Activated CD4-positive, alpha-beta memory T cell treated with anti-CD3 and anti-CD28 coated beads for 36 hours (primary cell): Measurements from ENCODE around the gene CLSTN2. TPM values are rescaled to one million over a fixed set of nuclear protein-coding genes. Genes with fewer than 3 reads are reported as not detected.

Experiments used
- CTCF ChIA-PET: fragments of 350-600 bp; sonication (Branson Sonifier 250); formaldehyde crosslinking; loops from one replicate; lab custom pipeline; 2021; ENCODE audit warnings: antibody characterized with exemption, inconsistent platforms; lab: Charles Lee
- POLR2A ChIA-PET: fragments of 350-600 bp; sonication (Branson Sonifier 250); formaldehyde crosslinking; loops from one replicate; lab custom pipeline; 2021; ENCODE audit warnings: antibody characterized with exemption; lab: Charles Lee
- DNase-seq: peaks from one replicate; pipeline ENCODE4 v3.0.0-alpha.2; 2020
- H3K27ac Mint-ChIP-seq: one replicate; pipeline ENCODE4 v1.8.0; 2021; ENCODE audit warnings: mixed read lengths
- H3K27me3 Mint-ChIP-seq: one replicate; pipeline ENCODE4 v1.8.0; 2021; ENCODE audit warnings: mixed read lengths
- H3K36me3 Mint-ChIP-seq: one replicate; pipeline ENCODE4 v1.8.0; 2021; ENCODE audit warnings: mixed read lengths
- H3K4me1 Mint-ChIP-seq: one replicate; pipeline ENCODE4 v1.8.0; 2021; ENCODE audit warnings: low read depth, mixed read lengths
- H3K4me3 Mint-ChIP-seq: one replicate; pipeline ENCODE4 v1.8.0; 2021; ENCODE audit warnings: mild to moderate bottlenecking, mixed read lengths
- H3K9me3 Mint-ChIP-seq: one replicate; pipeline ENCODE4 v1.8.0; 2021; ENCODE audit warnings: mixed read lengths
- intact Hi-C: fragments of 100-400 bp; cut with micrococcal nuclease; formaldehyde crosslinking; loops from one replicate; pipeline ENCODE4 v1.15.1; 2023
- total RNA-seq, 2 experiments: library from RNA; stranded (reverse); gene quantifications; one replicate each; pipeline ENCODE4 v1.2.3, GENCODE V29; 2021

CLSTN2 gene
- total RNA-seq, 2 experiments from 2014 or later, result not detected

DNA sequence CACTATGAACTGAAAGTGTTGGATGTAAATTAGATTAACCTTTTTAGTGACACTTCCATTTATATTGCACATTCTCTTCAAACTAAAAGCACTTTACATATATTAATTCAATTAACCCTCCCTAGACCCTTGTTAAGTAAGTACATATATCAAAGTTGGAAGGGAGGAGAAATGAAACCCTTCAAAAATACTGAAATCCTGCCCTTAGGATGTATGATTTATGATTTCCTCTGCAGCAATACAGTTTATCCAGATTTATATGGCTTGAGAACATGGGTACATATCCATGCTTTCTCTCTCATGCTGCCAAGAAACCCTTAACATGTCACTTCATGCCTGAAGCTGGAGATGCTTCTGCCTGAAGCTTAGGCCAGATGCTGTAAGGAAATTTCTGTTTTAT lies 11.0 kb downstream of the CLSTN2 start:
- POLR2A ChIA-PET, result no interaction called here
- H3K4me3 Mint-ChIP-seq, result no peak overlapping the region
- CTCF ChIA-PET, result no interaction called here
- H3K4me1 Mint-ChIP-seq, result no peaks in the 10 kb centered on the region
- no peaks in the 10 kb centered on the region for H3K9me3 Mint-ChIP-seq
- intact Hi-C loops, result no loop called here
- H3K36me3 Mint-ChIP-seq, result no peaks in the 10 kb centered on the region
- no peak overlapping the region for H3K27ac Mint-ChIP-seq
- no peaks in the 10 kb centered on the region for H3K27me3 Mint-ChIP-seq
- DNase-seq, result no peak

DNA sequence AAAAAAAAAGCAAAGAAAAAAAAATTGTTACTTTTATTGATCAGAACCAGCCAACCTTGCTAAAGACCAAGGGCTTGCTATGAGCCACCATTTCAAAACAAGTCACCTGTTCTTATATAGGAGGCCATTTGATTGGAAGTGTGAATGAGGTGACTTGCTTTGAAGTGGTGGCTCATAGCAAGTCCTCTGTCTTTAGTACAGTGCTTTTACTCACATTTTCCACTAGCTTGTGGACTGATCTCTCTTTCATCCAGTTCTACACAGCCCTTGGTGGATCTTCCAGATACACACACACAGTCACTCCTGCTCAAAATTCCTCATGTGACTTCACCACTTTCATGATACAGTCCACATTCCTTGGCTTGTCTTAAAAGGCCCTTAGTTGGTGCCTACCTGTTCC lies 13.5 kb downstream of the CLSTN2 start:
- H3K4me3 Mint-ChIP-seq, result no peak overlapping the region
- no peaks in the 10 kb centered on the region for H3K36me3 Mint-ChIP-seq
- no peaks in the 10 kb centered on the region for H3K4me1 Mint-ChIP-seq
- ChIA-PET CTCF (no interaction called here), POLR2A (no interaction called here)
- DNase-seq, result no peak
- intact Hi-C loops, result no loop called here
- H3K27ac Mint-ChIP-seq, result no peak overlapping the region
- H3K9me3 Mint-ChIP-seq, result no peaks in the 10 kb centered on the region
- H3K27me3 Mint-ChIP-seq, result no peaks in the 10 kb centered on the region

DNA sequence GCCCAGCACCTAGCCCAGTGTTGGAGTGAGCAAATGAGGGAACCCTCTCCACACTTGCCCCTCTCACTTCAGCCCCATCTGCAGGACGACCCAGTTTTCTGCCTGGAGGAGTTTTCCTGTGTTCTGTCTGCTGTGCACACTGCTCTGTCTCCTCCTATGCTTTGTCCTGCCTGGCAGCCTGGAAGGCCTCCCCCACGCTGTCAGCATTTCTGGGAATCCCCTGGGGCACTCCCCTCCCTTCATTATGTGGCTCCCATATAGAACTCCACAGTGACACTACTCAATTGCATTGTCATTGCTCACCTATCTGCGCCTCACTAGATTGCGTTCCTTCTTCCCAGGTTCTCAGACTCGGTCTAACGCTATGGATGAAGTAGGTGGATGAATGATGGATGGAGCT lies 13.9 kb downstream of the CLSTN2 start:
- H3K4me3 Mint-ChIP-seq, result no peak overlapping the region
- H3K27me3 Mint-ChIP-seq, result no peaks in the 10 kb centered on the region
- H3K36me3 Mint-ChIP-seq, result no peaks in the 10 kb centered on the region
- CTCF ChIA-PET, result no interaction called here
- DNase-seq, result no peak
- no peaks in the 10 kb centered on the region for H3K9me3 Mint-ChIP-seq
- intact Hi-C loops, result no loop called here
- no peak overlapping the region for H3K27ac Mint-ChIP-seq
- H3K4me1 Mint-ChIP-seq, result no peaks in the 10 kb centered on the region
- POLR2A ChIA-PET, result no interaction called here

DNA sequence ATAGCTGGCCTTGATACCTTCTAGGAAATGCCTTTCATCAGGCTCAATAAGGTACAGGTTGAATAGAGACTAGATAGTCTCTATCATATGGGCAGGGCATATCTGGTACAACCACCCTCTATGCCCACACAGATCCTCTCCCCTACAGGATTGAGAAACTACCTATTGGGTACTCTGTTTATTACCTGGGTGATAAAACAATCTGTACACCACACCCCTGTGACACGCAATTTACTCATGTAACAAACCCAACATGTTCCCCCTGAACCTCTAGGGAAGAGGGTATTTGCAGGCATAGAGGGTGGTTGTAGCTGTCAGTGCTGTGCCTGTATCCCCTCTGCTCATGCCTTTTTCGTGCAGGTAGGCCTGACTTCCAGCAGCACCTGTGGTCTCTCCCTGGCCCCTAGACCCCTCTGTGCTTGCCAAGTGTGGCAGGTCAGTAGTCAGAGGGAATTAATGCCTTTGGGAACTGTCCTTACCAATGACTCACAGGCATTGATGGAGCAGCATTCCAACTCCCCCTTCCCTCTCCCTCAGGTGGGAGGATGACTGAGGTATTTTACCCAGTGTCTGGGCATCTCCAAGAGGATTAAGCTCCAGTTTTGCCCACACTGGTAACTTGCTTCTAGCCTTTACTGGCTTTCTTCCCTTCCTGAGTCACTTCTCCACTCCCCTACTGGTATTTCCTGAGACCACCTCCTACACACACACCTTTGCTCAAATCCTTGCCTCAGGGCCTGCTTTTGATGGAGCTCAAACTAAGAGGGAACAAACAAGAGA lies 18.3 kb downstream of the CLSTN2 start:
- intact Hi-C loops, result no loop called here
- H3K27ac Mint-ChIP-seq, result no peak overlapping the region

DNA sequence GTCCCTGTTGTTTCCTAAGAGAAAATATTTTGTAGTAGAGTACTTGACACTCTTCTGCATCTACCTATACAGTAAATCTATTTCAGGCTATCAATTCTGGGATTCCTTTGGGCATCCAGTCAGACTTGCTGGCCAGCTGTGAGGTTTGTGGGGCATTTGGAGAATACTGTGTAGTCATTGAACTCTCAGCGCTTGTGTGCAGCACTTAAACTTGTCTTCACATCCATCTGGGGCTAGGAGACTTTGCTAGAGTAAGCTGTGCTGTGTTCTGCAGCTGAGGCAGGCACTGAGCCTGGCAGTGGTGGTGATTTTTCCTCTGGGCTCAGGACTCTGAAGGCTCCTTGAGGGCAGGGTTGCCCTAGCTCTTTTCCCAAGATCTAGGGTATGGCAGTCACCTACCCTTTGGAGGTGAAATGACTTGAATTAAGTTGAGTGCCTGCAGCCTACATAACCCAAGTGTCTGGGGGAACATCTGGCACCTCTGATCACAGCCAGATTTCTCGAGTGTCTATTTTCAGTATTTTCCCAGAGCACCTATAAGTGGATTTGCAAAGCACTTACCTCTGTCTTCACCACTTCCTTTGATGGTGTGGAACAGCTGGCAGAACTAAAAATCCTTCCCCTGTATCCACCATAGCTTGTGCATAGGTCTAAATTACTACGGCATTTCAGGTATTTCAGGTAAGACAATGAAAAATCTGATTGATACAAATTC lies 19.3 kb downstream of the CLSTN2 start:
- H3K27me3 Mint-ChIP-seq, result no peaks in the 10 kb centered on the region
- DNase-seq, result no peak
- intact Hi-C loops, result no loop called here
- CTCF ChIA-PET, result no interaction called here
- POLR2A ChIA-PET, result no interaction called here
- H3K4me1 Mint-ChIP-seq, result no peaks in the 10 kb centered on the region
- H3K36me3 Mint-ChIP-seq, result no peaks in the 10 kb centered on the region
- no peaks in the 10 kb centered on the region for H3K9me3 Mint-ChIP-seq
- H3K4me3 Mint-ChIP-seq, result no peak overlapping the region
- H3K27ac Mint-ChIP-seq, result no peak overlapping the region

More for the DNA sequence above, 18.3 kb downstream of the CLSTN2 start:
- H3K27me3 Mint-ChIP-seq, result no peaks in the 10 kb centered on the region
- POLR2A ChIA-PET, result no interaction called here
- H3K9me3 Mint-ChIP-seq, result no peaks in the 10 kb centered on the region
- CTCF ChIA-PET, result no interaction called here
- H3K4me1 Mint-ChIP-seq, result no peaks in the 10 kb centered on the region
- DNase-seq, result no peak
- H3K4me3 Mint-ChIP-seq, result no peak overlapping the region
- H3K36me3 Mint-ChIP-seq, result no peaks in the 10 kb centered on the region

DNA sequence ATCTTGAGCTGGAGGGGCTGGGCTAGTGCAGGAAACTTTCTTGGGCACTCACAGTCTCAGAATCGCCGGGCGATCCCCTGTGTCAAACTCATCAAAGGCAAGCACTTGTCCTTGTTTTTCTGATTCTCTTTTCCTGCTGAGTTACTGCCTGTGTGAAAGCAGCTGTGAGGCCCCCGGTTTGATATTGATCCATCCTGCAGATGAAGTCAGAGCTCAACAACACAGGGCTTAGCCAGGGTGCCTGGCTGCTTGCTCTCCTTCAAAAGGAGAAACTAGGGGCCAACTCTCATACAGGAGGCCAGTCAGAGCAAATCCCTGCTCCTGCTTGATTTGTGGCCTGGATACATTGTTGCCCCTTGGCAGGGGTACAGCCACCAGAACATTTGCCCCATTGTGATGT lies 22.9 kb downstream of the CLSTN2 start:
- no peak for DNase-seq
- Mint-ChIP-seq H3K4me3 (no peak overlapping the region), H3K36me3 (no peaks in the 10 kb centered on the region), H3K27ac (no peak overlapping the region), H3K4me1 (no peaks in the 10 kb centered on the region), H3K9me3 (no peaks in the 10 kb centered on the region), H3K27me3 (peaks cover 2% of the 10 kb centered on the region)
- POLR2A ChIA-PET, result no interaction called here
- intact Hi-C loops, result no loop called here
- CTCF ChIA-PET, result no interaction called here

DNA sequence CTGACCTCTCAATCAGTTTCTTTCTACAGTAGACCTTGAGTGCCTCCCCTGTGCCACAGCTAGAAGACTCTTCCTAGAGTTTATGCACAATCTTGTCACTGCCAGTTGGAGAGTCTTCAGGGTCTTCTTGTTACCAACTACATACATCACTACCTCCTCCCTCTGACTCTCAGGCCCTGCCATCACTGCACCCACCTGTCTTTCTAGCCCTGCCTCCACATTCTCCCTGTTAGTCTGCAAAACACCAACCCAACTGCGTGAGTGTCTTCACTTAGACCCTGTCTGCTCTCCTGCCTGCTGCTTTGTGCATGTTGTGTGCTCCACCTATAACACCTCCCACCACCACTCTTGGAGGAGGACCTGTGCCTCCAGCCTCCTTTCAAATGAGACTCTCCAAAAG lies 34.4 kb downstream of the CLSTN2 start:
- no peaks in the 10 kb centered on the region for H3K4me1 Mint-ChIP-seq
- no peaks in the 10 kb centered on the region for H3K36me3 Mint-ChIP-seq
- ChIA-PET CTCF (no interaction called here), POLR2A (no interaction called here)
- intact Hi-C loops, result no loop called here
- peaks cover 1% of the 10 kb centered on the region for H3K27me3 Mint-ChIP-seq
- no peak overlapping the region for H3K27ac Mint-ChIP-seq
- no peak for DNase-seq
- H3K4me3 Mint-ChIP-seq, result no peak overlapping the region
- H3K9me3 Mint-ChIP-seq, result no peaks in the 10 kb centered on the region

DNA sequence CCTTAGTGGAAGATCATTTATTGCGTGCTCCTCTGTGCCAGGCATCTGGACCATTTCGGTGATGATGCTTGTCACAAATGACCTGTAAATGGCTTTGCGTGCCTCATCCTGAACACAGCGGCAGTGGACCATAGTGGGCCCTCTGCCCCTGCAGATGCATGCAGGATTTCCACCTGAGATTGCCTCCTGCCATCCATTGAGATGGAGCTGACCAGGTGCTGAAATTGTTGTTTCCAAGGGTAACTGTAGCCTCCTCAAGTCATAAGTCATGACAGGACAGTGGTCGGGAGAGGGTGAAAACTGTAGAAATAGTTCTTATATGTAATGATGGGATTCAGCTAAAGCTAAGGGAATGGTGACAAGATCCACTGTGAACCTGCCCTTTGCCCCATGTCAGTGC lies 35.5 kb downstream of the CLSTN2 start:
- H3K27me3 Mint-ChIP-seq, result no peaks in the 10 kb centered on the region
- H3K4me1 Mint-ChIP-seq, result no peaks in the 10 kb centered on the region
- H3K9me3 Mint-ChIP-seq, result no peaks in the 10 kb centered on the region
- ChIA-PET CTCF (no interaction called here), POLR2A (no interaction called here)
- intact Hi-C loops, result no loop called here
- no peak overlapping the region for H3K4me3 Mint-ChIP-seq
- H3K27ac Mint-ChIP-seq, result no peak overlapping the region
- no peaks in the 10 kb centered on the region for H3K36me3 Mint-ChIP-seq
- no peak for DNase-seq

DNA sequence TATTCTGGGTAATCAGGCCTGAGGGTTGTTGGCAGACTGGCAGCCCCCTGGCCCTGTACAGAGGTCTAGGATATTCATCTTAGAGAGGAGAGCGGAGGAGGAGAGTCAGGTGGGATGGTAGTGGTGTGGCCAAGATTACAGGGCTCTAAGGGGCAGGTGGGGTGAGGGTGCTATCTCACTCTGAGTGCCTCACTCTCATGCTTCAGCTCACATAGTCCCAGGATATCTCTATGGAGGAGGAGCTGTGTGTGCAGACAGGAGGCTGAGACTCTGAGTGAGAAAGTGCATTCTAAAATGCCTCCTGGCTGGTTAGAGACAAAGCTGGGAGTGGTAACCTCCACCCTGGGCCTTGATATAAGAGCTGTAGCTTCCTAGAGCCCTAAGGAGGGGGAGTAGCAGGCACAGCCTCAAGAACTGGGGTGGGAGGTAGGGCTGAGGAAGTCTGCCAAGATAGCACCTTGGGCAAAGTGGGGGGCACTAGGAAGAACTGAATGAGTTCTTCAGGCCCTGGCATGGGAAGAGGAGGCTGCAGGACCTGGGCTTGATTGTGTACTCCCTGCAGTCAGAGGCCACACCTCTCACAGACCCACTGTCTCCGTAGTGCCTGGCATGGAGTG lies 39.9 kb downstream of the CLSTN2 start:
- Mint-ChIP-seq H3K36me3 (no peaks in the 10 kb centered on the region), H3K9me3 (no peaks in the 10 kb centered on the region), H3K4me1 (no peaks in the 10 kb centered on the region), H3K27me3 (no peaks in the 10 kb centered on the region), H3K27ac (no peak overlapping the region), H3K4me3 (no peak overlapping the region)
- CTCF ChIA-PET, result no interaction called here
- POLR2A ChIA-PET, result no interaction called here
- intact Hi-C loops, result no loop called here
- DNase-seq, result no peak

DNA sequence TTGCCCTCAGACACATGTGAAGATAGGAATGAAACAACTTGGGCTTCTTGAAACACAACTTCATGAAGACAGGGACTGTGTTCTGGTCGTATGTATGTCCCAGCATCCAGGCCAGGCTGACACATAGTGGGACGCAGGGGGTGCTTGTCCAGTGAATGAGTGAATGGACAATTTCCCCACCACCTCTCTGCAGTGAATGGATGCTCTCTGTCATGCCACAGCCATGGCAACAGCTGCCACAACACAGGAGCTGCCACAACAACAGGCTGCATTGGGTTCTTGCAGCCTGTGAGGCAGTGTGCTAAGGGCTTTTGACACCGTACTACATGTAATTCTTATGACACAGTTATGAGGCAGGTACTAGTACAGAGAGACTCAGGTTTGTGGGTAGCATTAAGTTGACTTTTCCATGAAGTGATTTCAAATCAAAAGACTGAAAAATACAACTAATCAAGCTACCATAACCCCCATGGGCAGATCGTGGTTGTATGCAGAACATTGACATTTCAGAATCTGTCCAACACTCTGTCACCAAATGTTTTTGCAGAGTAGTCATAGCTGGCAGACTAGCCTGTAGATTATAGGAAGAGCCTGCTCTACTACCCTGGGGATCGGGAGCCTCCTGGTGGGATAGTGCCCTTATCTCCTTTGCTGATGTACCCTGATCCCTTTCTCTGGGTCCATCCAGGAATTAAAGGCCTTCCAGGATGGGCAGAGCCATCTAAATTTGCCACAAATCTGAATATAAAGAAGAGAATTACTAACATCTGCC lies 40.8 kb downstream of the CLSTN2 start:
- CTCF ChIA-PET, result no interaction called here
- H3K4me1 Mint-ChIP-seq, result no peaks in the 10 kb centered on the region
- no peaks in the 10 kb centered on the region for H3K9me3 Mint-ChIP-seq
- intact Hi-C loops, result no loop called here
- no peaks in the 10 kb centered on the region for H3K27me3 Mint-ChIP-seq
- POLR2A ChIA-PET, result no interaction called here
- H3K36me3 Mint-ChIP-seq, result no peaks in the 10 kb centered on the region
- DNase-seq, result no peak
- no peak overlapping the region for H3K27ac Mint-ChIP-seq
- H3K4me3 Mint-ChIP-seq, result no peak overlapping the region

DNA sequence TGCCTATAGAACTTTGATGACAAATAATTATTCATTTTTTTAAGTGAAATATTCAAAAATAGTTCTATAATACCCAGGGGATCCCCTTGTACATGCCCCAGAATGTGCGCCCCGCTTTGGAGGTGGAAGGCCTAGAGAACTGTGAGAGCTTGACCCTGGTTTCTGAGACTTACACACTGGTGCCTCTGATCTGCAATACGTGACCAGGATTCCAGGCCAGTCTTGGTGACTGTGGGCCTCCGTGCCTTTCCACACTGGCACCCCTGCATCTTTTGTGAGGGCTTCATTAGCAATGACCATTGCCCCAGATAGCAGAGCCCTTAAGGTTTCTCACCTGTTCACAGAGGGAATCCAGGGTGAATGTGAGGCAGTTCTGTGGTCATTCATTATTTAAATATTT lies 44.0 kb downstream of the CLSTN2 start:
- no peaks in the 10 kb centered on the region for H3K9me3 Mint-ChIP-seq
- H3K4me3 Mint-ChIP-seq, result no peak overlapping the region
- DNase-seq, result no peak
- H3K27me3 Mint-ChIP-seq, result no peaks in the 10 kb centered on the region
- H3K27ac Mint-ChIP-seq, result no peak overlapping the region
- ChIA-PET POLR2A (no interaction called here), CTCF (interaction anchor here (0.6 kb wide), 1 partner anchor 64 kb away, joined by 3 read pairs; no protein-coding TSS in a partner anchor)
- intact Hi-C loops, result no loop called here
- H3K36me3 Mint-ChIP-seq, result no peaks in the 10 kb centered on the region
- H3K4me1 Mint-ChIP-seq, result no peaks in the 10 kb centered on the region

DNA sequence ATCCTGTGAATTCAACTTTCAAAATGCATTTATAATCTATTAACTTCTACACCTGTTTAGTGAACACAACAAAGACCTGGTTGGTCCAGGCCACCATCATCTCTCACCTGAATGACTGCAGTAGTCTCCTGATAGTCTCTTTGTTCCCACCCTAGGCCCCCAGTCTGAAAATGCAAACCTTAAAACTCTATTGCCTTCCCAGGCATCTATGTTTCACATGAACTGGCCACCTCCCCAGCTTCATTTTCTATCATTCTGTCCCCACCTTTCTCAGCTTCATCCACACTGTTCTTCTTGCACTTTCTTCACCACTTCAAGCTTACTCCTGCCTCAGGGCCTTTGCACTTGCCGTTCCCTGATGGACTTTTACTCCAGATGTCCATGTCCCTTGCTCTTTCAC lies 45.0 kb downstream of the CLSTN2 start:
- POLR2A ChIA-PET, result no interaction called here
- Mint-ChIP-seq H3K9me3 (no peaks in the 10 kb centered on the region), H3K4me1 (no peaks in the 10 kb centered on the region), H3K4me3 (no peak overlapping the region), H3K27ac (no peak overlapping the region), H3K36me3 (no peaks in the 10 kb centered on the region), H3K27me3 (no peaks in the 10 kb centered on the region)
- intact Hi-C loops, result no loop called here
- CTCF ChIA-PET, result no interaction called here
- no peak for DNase-seq
